C4-2B (cell line): ENCODE results near the gene EMID1.

Experiments used
- ZFX ChIP-seq: fragments of 450-650 bp; IDR thresholded peaks from 2 replicates; pipeline ENCODE4 v1.6.1; 2017
- TF ChIP-seq, protein P1 (sequence below): fragments of 450-650 bp; conservative IDR thresholded peaks from 2 replicates; pipeline ENCODE4 v1.5.1; 2017; ENCODE audit warnings: mild to moderate bottlenecking

DNA sequence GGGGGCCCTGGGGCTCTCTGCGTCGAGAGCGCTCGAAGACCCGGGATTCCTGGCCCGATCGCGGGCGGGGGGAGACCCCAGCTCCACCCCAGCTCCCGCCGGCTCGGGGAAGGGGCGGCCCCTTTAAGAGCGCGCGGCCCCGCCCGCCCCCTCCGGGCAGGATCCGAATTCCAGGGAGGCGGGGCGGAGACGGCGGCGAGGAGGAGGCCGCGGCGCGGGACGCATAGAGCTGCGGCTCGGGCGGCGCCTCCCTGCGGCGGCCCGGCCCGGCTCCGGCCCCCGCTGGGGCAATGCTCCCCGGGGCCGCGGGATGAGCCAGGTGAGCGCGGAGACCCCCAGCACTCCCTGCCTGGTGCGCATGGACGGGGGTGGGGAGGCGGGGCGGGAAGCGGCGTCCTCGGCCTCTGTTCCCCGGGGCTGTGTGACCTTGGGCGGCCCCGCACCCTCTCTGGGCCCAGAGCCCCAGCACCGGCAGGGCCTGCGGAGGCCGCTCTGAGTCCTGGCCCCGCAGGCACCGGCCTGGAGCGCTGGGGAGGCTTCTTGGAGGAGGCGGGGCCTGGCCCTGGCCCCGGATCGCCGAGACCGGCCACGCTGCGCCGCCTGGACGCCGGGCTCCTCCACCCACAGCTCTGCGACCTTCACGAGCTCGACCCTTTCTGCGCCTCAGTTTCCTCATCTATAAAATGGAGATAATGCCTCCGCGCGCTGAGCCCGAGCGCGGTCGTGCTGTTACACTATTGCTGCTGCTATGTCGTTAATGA, 101.3 kb downstream of the EMID1 start:
- TF ChIP-seq, protein P1, sequence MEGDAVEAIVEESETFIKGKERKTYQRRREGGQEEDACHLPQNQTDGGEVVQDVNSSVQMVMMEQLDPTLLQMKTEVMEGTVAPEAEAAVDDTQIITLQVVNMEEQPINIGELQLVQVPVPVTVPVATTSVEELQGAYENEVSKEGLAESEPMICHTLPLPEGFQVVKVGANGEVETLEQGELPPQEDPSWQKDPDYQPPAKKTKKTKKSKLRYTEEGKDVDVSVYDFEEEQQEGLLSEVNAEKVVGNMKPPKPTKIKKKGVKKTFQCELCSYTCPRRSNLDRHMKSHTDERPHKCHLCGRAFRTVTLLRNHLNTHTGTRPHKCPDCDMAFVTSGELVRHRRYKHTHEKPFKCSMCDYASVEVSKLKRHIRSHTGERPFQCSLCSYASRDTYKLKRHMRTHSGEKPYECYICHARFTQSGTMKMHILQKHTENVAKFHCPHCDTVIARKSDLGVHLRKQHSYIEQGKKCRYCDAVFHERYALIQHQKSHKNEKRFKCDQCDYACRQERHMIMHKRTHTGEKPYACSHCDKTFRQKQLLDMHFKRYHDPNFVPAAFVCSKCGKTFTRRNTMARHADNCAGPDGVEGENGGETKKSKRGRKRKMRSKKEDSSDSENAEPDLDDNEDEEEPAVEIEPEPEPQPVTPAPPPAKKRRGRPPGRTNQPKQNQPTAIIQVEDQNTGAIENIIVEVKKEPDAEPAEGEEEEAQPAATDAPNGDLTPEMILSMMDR = no peak
- peak; percentile 89; the same call in 1 of the 2 replicates for TF ChIP-seq ZFX
